ENCODE measurements around the gene TMEM106A. TPM values are rescaled to one million over a fixed set of nuclear protein-coding genes. Genes with fewer than 3 reads are reported as not detected.
"Not testable (repeated sequence)": the region's sequence is repeated elsewhere in the genome, so short reads cannot be mapped to it uniquely, and the experiment has no call there.

The TMEM106A gene
- total and polyA plus RNA-seq, 4 donors = 2.3 to 6.9 (median 4.2) TPM

GRCh38 chr17:43176119-43176570, 35.5 kb upstream of the TMEM106A start:
- Histone ChIP-seq H3K27ac (ENCODE audit: low read depth, low read length) (no peak overlapping the region), H3K9me3 (ENCODE audit: control insufficient read depth, insufficient read depth, low read length) (no peaks in the 10 kb centered on the region), H3K4me3 (ENCODE audit: low read depth, low read length) (no peak overlapping the region), H3K36me3 (ENCODE audit: control insufficient read depth, insufficient read depth, low read length) (peaks cover 22% of the 10 kb centered on the region), H3K4me1 (ENCODE audit: control insufficient read depth, insufficient read depth, low read length) (peaks cover 12% of the 10 kb centered on the region), H3K27me3 (ENCODE audit: control insufficient read depth, insufficient read depth, low read length) (no peaks in the 10 kb centered on the region)
- WGBS (ENCODE audit: insufficient coverage) = no CpG with 5 or more reads among the region's 2 CpGs
- no peak for DNase-seq (ENCODE audit: low read depth in 4 of 6, low spot score in 6 of 6)

- no peak for DNase-seq (ENCODE audit: low read depth in 4 of 6, low spot score in 6 of 6)
- Histone ChIP-seq H3K36me3 (ENCODE audit: control insufficient read depth, insufficient read depth, low read length) (peaks cover 52% of the 10 kb centered on the region), H3K4me3 (ENCODE audit: low read depth, low read length) (no peak overlapping the region), H3K9me3 (ENCODE audit: control insufficient read depth, insufficient read depth, low read length) (no peaks in the 10 kb centered on the region), H3K4me1 (ENCODE audit: control insufficient read depth, insufficient read depth, low read length) (no peaks in the 10 kb centered on the region), H3K27me3 (ENCODE audit: control insufficient read depth, insufficient read depth, low read length) (no peaks in the 10 kb centered on the region), H3K27ac (ENCODE audit: low read depth, low read length) (no peak overlapping the region)
- WGBS (ENCODE audit: insufficient coverage) = 80% methylated on average over 1 of the region's 3 CpGs
Observed at GRCh38 chr17:43183921-43184320, 27.8 kb upstream of the TMEM106A start.

- H3K9me3 ChIP-seq (ENCODE audit: control insufficient read depth, insufficient read depth, low read length); H3K4me1 ChIP-seq (ENCODE audit: control insufficient read depth, insufficient read depth, low read length); DNase-seq (ENCODE audit: low read depth in 4 of 6, low spot score in 6 of 6); H3K4me3 ChIP-seq (ENCODE audit: low read depth, low read length); H3K27ac ChIP-seq (ENCODE audit: low read depth, low read length); H3K27me3 ChIP-seq (ENCODE audit: control insufficient read depth, insufficient read depth, low read length): not testable (repeated sequence)
- peaks cover 65% of the 10 kb centered on the region for H3K36me3 ChIP-seq (ENCODE audit: control insufficient read depth, insufficient read depth, low read length)
- WGBS (ENCODE audit: insufficient coverage) = 100% methylated on average over 1 of the region's 5 CpGs
Observed at GRCh38 chr17:43186656-43187055, 25.0 kb upstream of the TMEM106A start.

GRCh38 chr17:43193251-43193650, 18.4 kb upstream of the TMEM106A start:
- no peaks in the 10 kb centered on the region for H3K9me3 ChIP-seq (ENCODE audit: control insufficient read depth, insufficient read depth, low read length)
- H3K4me3 ChIP-seq (ENCODE audit: low read depth, low read length) = no peak overlapping the region
- H3K4me1 ChIP-seq (ENCODE audit: control insufficient read depth, insufficient read depth, low read length) = no peaks in the 10 kb centered on the region
- H3K36me3 ChIP-seq (ENCODE audit: control insufficient read depth, insufficient read depth, low read length) = peaks cover 86% of the 10 kb centered on the region
- no peak for DNase-seq (ENCODE audit: low read depth in 4 of 6, low spot score in 6 of 6)
- no peaks in the 10 kb centered on the region for H3K27me3 ChIP-seq (ENCODE audit: control insufficient read depth, insufficient read depth, low read length)
- no peak overlapping the region for H3K27ac ChIP-seq (ENCODE audit: low read depth, low read length)
- 98% methylated on average over 5 of the region's 5 CpGs for WGBS (ENCODE audit: insufficient coverage)

GRCh38 chr17:43199633-43200032, 12.0 kb upstream of the TMEM106A start:
- Histone ChIP-seq H3K4me1 (ENCODE audit: control insufficient read depth, insufficient read depth, low read length) (no peaks in the 10 kb centered on the region), H3K9me3 (ENCODE audit: control insufficient read depth, insufficient read depth, low read length) (no peaks in the 10 kb centered on the region), H3K27ac (ENCODE audit: low read depth, low read length) (no peak overlapping the region), H3K4me3 (ENCODE audit: low read depth, low read length) (no peak overlapping the region), H3K36me3 (ENCODE audit: control insufficient read depth, insufficient read depth, low read length) (peaks cover 89% of the 10 kb centered on the region), H3K27me3 (ENCODE audit: control insufficient read depth, insufficient read depth, low read length) (no peaks in the 10 kb centered on the region)
- no peak for DNase-seq (ENCODE audit: low read depth in 4 of 6, low spot score in 6 of 6)
- no CpG with 5 or more reads among the region's 2 CpGs for WGBS (ENCODE audit: insufficient coverage)

- Histone ChIP-seq H3K4me3 (ENCODE audit: low read depth, low read length) (no peak overlapping the region), H3K9me3 (ENCODE audit: control insufficient read depth, insufficient read depth, low read length) (no peaks in the 10 kb centered on the region), H3K4me1 (ENCODE audit: control insufficient read depth, insufficient read depth, low read length) (no peaks in the 10 kb centered on the region), H3K27me3 (ENCODE audit: control insufficient read depth, insufficient read depth, low read length) (no peaks in the 10 kb centered on the region), H3K27ac (ENCODE audit: low read depth, low read length) (no peak overlapping the region), H3K36me3 (ENCODE audit: control insufficient read depth, insufficient read depth, low read length) (peaks cover 91% of the 10 kb centered on the region)
- WGBS (ENCODE audit: insufficient coverage) = 93% methylated on average over 3 of the region's 4 CpGs
- DNase-seq (ENCODE audit: low read depth in 4 of 6, low spot score in 6 of 6) = no peak
Observed at GRCh38 chr17:43200127-43200526, 11.5 kb upstream of the TMEM106A start.

GRCh38 chr17:43203013-43203412, 8.7 kb upstream of the TMEM106A start:
- DNase-seq (ENCODE audit: low read depth in 4 of 6, low spot score in 6 of 6); H3K9me3 ChIP-seq (ENCODE audit: control insufficient read depth, insufficient read depth, low read length); H3K4me3 ChIP-seq (ENCODE audit: low read depth, low read length); H3K27ac ChIP-seq (ENCODE audit: low read depth, low read length); H3K4me1 ChIP-seq (ENCODE audit: control insufficient read depth, insufficient read depth, low read length); H3K27me3 ChIP-seq (ENCODE audit: control insufficient read depth, insufficient read depth, low read length): not testable (repeated sequence)
- H3K36me3 ChIP-seq (ENCODE audit: control insufficient read depth, insufficient read depth, low read length) = peaks cover 79% of the 10 kb centered on the region
- 86% methylated on average over 1 of the region's 3 CpGs for WGBS (ENCODE audit: insufficient coverage)

- Histone ChIP-seq H3K4me1 (ENCODE audit: control insufficient read depth, insufficient read depth, low read length) (peaks cover 12% of the 10 kb centered on the region), H3K36me3 (ENCODE audit: control insufficient read depth, insufficient read depth, low read length) (peaks cover 32% of the 10 kb centered on the region), H3K27me3 (ENCODE audit: control insufficient read depth, insufficient read depth, low read length) (no peaks in the 10 kb centered on the region), H3K4me3 (ENCODE audit: low read depth, low read length) (no peak overlapping the region), H3K9me3 (ENCODE audit: control insufficient read depth, insufficient read depth, low read length) (no peaks in the 10 kb centered on the region), H3K27ac (ENCODE audit: low read depth, low read length) (peak overlapping the region; percentile 86)
- DNase-seq (ENCODE audit: low read depth in 4 of 6, low spot score in 6 of 6) = no peak
- WGBS (ENCODE audit: insufficient coverage) = 100% methylated on average over 1 of the region's 3 CpGs
Observed at GRCh38 chr17:43210576-43210975, 1.1 kb upstream of the TMEM106A start.

- no peak for DNase-seq (ENCODE audit: low read depth in 4 of 6, low spot score in 6 of 6)
- peak overlapping the region; percentile 86 for H3K27ac ChIP-seq (ENCODE audit: low read depth, low read length)
- 83% methylated on average over 1 of the region's 2 CpGs for WGBS (ENCODE audit: insufficient coverage)
- H3K4me1 ChIP-seq (ENCODE audit: control insufficient read depth, insufficient read depth, low read length) = peaks cover 12% of the 10 kb centered on the region
- H3K9me3 ChIP-seq (ENCODE audit: control insufficient read depth, insufficient read depth, low read length) = no peaks in the 10 kb centered on the region
- no peaks in the 10 kb centered on the region for H3K27me3 ChIP-seq (ENCODE audit: control insufficient read depth, insufficient read depth, low read length)
- H3K36me3 ChIP-seq (ENCODE audit: control insufficient read depth, insufficient read depth, low read length) = peaks cover 35% of the 10 kb centered on the region
- peak overlapping the region; percentile 81 for H3K4me3 ChIP-seq (ENCODE audit: low read depth, low read length)
Observed at GRCh38 chr17:43211123-43211479, 574 bp upstream of the TMEM106A start.

GRCh38 chr17:43212641-43213490, 1.2 kb downstream of the TMEM106A start:
- Histone ChIP-seq H3K36me3 (ENCODE audit: control insufficient read depth, insufficient read depth, low read length) (peaks cover 32% of the 10 kb centered on the region), H3K9me3 (ENCODE audit: control insufficient read depth, insufficient read depth, low read length) (no peaks in the 10 kb centered on the region), H3K27me3 (ENCODE audit: control insufficient read depth, insufficient read depth, low read length) (no peaks in the 10 kb centered on the region), H3K27ac (ENCODE audit: low read depth, low read length) (peak overlapping the region; percentile 86), H3K4me1 (ENCODE audit: control insufficient read depth, insufficient read depth, low read length) (peaks cover 12% of the 10 kb centered on the region), H3K4me3 (ENCODE audit: low read depth, low read length) (peak overlapping the region; percentile 81)
- 74% methylated on average over 5 of the region's 7 CpGs for WGBS (ENCODE audit: insufficient coverage)
- no peak for DNase-seq (ENCODE audit: low read depth in 4 of 6, low spot score in 6 of 6)
